ENCODE data around the gene RILP.

- TF ChIP-seq CTCF (IDR thresholded peaks at IDR 0.05) (no peak), POLR2A (IDR thresholded peaks at IDR 0.05) (no peak)
Measured at GRCh38 chr17:1643999-1644492, 5.6 kb downstream of the RILP start.

All from tibial nerve (tissue), 3 donors.